Measurements from ENCODE around the gene AGPAT4. TPM values are rescaled to one million over a fixed set of nuclear protein-coding genes. Genes with fewer than 3 reads are reported as not detected.

AGPAT4 gene
- total and polyA plus RNA-seq, 2 of the 13 experiments (the other 11 are each of a cell fraction or from before 2014, with no cell fraction given): 0.07 to 0.13 TPM

DNA sequence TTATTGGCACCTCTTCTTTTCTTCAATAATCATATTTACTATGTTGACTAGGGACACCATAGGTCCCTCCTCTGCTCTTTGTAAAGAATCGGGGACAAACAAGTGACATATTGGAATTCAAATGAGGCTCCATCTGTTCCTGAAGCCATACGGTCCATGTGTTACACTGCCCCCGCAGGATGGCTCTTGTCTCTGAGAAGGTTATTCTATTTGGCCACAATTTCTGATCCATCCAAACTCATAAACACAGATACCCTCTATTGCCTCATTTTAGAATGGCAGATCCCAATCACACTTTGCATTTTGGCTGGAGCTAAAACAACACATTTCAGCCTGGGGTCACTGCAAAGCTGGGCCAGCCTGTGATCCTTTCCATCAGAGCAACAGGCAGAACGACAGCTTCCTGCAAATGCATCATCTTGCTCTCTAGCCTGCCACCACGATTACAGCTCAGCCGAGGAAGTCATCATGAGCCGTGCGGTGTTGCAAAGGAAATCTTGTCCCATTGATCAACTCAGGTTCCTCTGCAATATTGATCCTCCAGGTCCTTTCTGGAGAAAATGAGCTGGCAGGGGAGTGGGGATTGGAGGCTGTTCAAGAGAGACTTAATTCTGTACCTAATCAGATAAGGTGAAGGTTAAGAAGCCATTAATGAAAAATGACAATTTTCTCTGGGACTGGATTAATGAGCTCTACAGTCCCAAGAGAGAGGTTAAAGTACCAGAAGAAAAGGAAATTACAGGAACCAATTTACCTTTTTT is 73.1 kb downstream of the AGPAT4 start:
- Histone ChIP-seq H4K20me1 (ENCODE audit: insufficient read depth, low read length) (no peaks in the 10 kb centered on the region), H3K79me2 (ENCODE audit: insufficient read depth, low read length) (no peaks in the 10 kb centered on the region), H3K9me3 (ENCODE audit: low read length) (no peaks in the 10 kb centered on the region), H3K27me3 (ENCODE audit: control insufficient read depth in 1 of 2, insufficient read depth in 2 of 2, low read length in 2 of 2) (peaks cover 0 to 6% of the 10 kb centered on the region in 2 experiments; a peak in 1 of 5 replicates), H2AFZ (ENCODE audit: low read length) (no peak overlapping the region), H3K9ac (ENCODE audit: insufficient read depth, low read depth, low read length) (no peak overlapping the region), H3K27ac (ENCODE audit: extremely low read length, insufficient read depth, low read length) (no peak overlapping the region), H3K36me3 (replicated peaks in 1 of 2; ENCODE audit: control insufficient read depth in 1 of 2, insufficient read depth in 2 of 2, low read length in 2 of 2) (no peaks in the 10 kb centered on the region), H3K4me1 (ENCODE audit: insufficient read depth, low read length) (no peaks in the 10 kb centered on the region), H3K4me3 (replicated peaks in 1 of 3; ENCODE audit: insufficient read depth in 1 of 3, low read depth in 2 of 3, low read length in 3 of 3) (no peak overlapping the region), H3K4me2 (ENCODE audit: low read depth, low read length) (no peak overlapping the region)
- FAIRE-seq (no peak), DNase-seq (ENCODE audit: low spot score) (no peak), ATAC-seq (peak; percentile 46; the same call in 2 of the 3 replicates)
- BruUV-seq (replicated peaks): no TSS peak
- ChIA-PET POLR2A (no interaction called here), CTCF (ENCODE audit: low intra/inter-chr PET ratio, low total read pairs) (no interaction called here)
- in situ Hi-C loops (cut with HindIII; ENCODE audit: extremely low pct_ligation_motif_present, low pct_unique_long_range_greater_than_20kb) (no loop called here), intact Hi-C loops (cut with micrococcal nuclease; ENCODE audit: unreplicated experiment) (no loop called here)
- WGBS (ENCODE audit: low lambda C conversion rate): 37% methylated on average over 8 of the region's 8 CpGs
- TF ChIP-seq CCDC6 (CRISPR knock-in tag; IDR thresholded peaks at IDR 0.05) (no peak), ZFP36L2 (CRISPR knock-in tag; IDR thresholded peaks at IDR 0.05) (no peak), HMG20A (CRISPR knock-in tag; IDR thresholded peaks at IDR 0.05; ENCODE audit: borderline replicate concordance) (no peak), EED (CRISPR knock-in tag; IDR thresholded peaks at IDR 0.05) (no peak), GZF1 (CRISPR knock-in tag; IDR thresholded peaks at IDR 0.05) (no peak), FOXA3 (CRISPR knock-in tag; IDR thresholded peaks at IDR 0.05) (no peak), ZNF17 (CRISPR knock-in tag; IDR thresholded peaks at IDR 0.05) (no peak), ZBTB21 (CRISPR knock-in tag; IDR thresholded peaks at IDR 0.05) (no peak), ZNF510 (CRISPR knock-in tag; IDR thresholded peaks at IDR 0.05; ENCODE audit: low read depth) (no peak), NR2F2 (IDR thresholded peaks at IDR 0.05; ENCODE audit: borderline replicate concordance, low read depth) (no peak), ZNF552 (CRISPR knock-in tag; IDR thresholded peaks at IDR 0.05; ENCODE audit: borderline replicate concordance) (no peak)
- TF ChIP-seq, protein P1, sequence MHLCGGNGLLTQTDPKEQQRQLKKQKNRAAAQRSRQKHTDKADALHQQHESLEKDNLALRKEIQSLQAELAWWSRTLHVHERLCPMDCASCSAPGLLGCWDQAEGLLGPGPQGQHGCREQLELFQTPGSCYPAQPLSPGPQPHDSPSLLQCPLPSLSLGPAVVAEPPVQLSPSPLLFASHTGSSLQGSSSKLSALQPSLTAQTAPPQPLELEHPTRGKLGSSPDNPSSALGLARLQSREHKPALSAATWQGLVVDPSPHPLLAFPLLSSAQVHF (CRISPR knock-in tag; IDR thresholded peaks at IDR 0.05): no peak
- TF ChIP-seq, protein P2, sequence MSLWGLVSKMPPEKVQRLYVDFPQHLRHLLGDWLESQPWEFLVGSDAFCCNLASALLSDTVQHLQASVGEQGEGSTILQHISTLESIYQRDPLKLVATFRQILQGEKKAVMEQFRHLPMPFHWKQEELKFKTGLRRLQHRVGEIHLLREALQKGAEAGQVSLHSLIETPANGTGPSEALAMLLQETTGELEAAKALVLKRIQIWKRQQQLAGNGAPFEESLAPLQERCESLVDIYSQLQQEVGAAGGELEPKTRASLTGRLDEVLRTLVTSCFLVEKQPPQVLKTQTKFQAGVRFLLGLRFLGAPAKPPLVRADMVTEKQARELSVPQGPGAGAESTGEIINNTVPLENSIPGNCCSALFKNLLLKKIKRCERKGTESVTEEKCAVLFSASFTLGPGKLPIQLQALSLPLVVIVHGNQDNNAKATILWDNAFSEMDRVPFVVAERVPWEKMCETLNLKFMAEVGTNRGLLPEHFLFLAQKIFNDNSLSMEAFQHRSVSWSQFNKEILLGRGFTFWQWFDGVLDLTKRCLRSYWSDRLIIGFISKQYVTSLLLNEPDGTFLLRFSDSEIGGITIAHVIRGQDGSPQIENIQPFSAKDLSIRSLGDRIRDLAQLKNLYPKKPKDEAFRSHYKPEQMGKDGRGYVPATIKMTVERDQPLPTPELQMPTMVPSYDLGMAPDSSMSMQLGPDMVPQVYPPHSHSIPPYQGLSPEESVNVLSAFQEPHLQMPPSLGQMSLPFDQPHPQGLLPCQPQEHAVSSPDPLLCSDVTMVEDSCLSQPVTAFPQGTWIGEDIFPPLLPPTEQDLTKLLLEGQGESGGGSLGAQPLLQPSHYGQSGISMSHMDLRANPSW (CRISPR knock-in tag; IDR thresholded peaks at IDR 0.05; ENCODE audit: borderline replicate concordance): no peak
- TF ChIP-seq, protein P3, sequence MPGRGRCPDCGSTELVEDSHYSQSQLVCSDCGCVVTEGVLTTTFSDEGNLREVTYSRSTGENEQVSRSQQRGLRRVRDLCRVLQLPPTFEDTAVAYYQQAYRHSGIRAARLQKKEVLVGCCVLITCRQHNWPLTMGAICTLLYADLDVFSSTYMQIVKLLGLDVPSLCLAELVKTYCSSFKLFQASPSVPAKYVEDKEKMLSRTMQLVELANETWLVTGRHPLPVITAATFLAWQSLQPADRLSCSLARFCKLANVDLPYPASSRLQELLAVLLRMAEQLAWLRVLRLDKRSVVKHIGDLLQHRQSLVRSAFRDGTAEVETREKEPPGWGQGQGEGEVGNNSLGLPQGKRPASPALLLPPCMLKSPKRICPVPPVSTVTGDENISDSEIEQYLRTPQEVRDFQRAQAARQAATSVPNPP (CRISPR knock-in tag; IDR thresholded peaks at IDR 0.05): no peak
- TF ChIP-seq, protein P4, sequence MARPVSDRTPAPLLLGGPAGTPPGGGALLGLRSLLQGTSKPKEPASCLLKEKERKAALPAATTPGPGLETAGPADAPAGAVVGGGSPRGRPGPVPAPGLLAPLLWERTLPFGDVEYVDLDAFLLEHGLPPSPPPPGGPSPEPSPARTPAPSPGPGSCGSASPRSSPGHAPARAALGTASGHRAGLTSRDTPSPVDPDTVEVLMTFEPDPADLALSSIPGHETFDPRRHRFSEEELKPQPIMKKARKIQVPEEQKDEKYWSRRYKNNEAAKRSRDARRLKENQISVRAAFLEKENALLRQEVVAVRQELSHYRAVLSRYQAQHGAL (CRISPR knock-in tag; IDR thresholded peaks at IDR 0.05; ENCODE audit: not compliant biosample characterization): no peak
- TF ChIP-seq, protein P5, sequence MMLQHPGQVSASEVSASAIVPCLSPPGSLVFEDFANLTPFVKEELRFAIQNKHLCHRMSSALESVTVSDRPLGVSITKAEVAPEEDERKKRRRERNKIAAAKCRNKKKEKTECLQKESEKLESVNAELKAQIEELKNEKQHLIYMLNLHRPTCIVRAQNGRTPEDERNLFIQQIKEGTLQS (CRISPR knock-in tag; IDR thresholded peaks at IDR 0.05): no peak
- TF ChIP-seq, protein P6, sequence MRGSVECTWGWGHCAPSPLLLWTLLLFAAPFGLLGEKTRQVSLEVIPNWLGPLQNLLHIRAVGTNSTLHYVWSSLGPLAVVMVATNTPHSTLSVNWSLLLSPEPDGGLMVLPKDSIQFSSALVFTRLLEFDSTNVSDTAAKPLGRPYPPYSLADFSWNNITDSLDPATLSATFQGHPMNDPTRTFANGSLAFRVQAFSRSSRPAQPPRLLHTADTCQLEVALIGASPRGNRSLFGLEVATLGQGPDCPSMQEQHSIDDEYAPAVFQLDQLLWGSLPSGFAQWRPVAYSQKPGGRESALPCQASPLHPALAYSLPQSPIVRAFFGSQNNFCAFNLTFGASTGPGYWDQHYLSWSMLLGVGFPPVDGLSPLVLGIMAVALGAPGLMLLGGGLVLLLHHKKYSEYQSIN (CRISPR knock-in tag; IDR thresholded peaks at IDR 0.05; ENCODE audit: borderline replicate concordance): no peak

All from HepG2 (cell line).